ENCODE data around the gene FBXO15.

FBXO15 gene, protein sequence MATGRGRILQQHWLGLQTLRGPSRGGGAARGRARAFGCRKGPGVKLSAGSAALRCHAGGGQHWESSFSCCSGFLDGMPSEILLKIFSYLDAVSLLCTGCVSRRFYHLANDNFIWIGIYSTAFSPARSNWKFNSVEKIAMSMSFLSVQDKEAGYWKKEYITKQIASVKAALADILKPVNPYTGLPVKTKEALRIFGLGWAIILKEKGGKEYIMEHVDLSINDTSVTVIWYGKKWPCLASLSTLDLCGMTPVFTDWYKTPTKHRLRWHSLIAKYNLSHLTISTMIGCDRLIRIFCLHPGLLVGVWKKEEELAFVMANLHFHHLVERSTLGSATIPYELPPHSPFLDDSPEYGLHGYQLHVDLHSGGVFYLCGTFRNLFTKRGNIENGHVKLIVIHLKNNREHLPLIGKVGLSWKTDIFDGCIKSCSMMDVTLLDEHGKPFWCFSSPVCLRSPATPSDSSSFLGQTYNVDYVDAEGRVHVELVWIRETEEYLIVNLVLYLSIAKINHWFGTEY

DNA sequence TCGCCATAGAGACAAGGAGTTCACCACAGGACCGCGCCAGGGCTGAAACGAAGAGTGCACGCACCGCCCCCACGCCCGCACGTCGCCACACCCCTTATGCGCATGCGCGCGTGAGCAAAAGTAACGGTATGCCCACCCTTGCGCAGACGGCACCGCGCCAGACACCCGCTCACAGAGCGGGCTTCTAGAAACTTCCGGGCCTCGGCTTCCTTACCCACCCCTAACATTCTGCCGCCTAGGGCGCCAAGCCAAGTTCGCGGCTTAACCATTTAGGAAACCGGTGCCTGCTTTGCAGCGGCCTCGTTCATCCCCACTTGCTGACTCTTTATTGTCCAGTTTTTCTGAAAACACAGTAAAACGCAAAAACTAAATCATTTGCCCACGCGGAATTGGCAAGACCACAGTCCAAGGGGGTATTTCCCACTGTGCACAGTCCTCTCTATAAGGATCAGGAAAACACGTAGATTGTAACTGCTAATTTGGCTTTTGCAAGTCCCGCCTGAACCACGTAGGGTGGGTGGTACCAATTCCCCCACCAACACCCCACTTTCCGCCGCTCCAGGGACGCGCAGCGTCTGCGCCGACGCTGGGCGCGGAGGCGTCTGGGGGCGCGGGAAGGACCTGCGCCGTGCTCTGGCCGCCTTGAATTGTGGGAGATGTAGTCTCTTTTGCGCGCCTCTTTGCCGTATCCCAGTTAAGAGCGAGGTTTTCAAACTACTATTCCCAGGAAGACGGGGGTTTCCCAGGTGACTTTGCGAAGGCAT lies at the start of gene FBXO15, which contains the start of gene TIMM21:
Gene FBXO15, minus strand, starts transcription at position 56 of the 764 bp plus-strand sequence. Its CDS starts 49 bp downstream, at position 7.
Gene TIMM21, plus strand, starts transcription at position 745 of the 764 bp plus-strand sequence. CDS start 286 bp downstream, outside the sequence.
- FAIRE-seq (peak; percentile 100), DNase-seq (ENCODE audit: insufficient read length, low spot score) (peak; percentile 97)
- TF ChIP-seq, protein P1, sequence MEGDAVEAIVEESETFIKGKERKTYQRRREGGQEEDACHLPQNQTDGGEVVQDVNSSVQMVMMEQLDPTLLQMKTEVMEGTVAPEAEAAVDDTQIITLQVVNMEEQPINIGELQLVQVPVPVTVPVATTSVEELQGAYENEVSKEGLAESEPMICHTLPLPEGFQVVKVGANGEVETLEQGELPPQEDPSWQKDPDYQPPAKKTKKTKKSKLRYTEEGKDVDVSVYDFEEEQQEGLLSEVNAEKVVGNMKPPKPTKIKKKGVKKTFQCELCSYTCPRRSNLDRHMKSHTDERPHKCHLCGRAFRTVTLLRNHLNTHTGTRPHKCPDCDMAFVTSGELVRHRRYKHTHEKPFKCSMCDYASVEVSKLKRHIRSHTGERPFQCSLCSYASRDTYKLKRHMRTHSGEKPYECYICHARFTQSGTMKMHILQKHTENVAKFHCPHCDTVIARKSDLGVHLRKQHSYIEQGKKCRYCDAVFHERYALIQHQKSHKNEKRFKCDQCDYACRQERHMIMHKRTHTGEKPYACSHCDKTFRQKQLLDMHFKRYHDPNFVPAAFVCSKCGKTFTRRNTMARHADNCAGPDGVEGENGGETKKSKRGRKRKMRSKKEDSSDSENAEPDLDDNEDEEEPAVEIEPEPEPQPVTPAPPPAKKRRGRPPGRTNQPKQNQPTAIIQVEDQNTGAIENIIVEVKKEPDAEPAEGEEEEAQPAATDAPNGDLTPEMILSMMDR (IDR thresholded peaks at IDR 0.05; ENCODE audit: insufficient read depth, missing control alignments) = no peak

DNA sequence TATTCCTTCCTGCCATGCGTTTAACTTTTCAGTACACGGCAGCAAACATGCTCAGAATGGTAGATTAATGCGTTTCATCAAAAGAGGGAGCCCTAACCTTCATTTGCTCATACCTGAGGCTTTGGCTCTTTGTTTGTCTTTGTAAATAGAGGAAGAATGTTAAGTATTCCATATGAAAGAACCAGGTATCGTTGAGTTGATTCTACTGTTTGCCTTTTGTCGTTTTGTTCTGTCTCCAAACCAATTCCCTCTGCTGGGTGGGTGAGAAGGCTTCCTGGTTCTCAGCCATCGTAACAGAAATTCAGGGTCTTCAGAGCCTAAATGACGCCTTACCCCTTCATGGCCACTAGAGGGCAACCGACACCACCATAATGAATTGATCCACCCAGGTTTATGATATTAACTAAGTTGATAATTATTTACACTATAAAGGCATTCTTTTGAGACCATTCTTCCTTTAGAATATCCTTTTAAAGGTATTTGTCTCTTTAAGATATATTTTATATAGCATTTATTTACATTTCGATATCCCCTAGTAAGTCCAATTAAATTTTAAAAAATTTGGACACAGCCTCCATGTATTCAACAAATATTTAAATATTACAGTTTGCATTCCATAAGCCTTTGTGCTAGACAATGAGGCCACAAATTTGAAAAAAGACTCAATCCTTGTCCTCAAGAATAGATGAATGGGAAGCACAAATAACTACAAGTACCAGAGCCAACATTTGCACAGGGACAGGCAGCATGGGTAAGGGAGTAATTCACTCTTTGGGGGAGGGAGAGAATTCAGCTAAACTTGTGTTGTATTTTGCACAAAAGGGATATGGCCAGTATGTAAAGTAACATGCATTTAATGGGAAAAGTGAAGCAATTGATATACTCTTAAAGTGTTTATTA lies 48.8 kb upstream of the FBXO15 start:
- DNase-seq (ENCODE audit: insufficient read length, low spot score) = peak; percentile 97
- TF ChIP-seq, protein P1 (IDR thresholded peaks at IDR 0.05; ENCODE audit: insufficient read depth, missing control alignments) = peak; percentile 85

DNA sequence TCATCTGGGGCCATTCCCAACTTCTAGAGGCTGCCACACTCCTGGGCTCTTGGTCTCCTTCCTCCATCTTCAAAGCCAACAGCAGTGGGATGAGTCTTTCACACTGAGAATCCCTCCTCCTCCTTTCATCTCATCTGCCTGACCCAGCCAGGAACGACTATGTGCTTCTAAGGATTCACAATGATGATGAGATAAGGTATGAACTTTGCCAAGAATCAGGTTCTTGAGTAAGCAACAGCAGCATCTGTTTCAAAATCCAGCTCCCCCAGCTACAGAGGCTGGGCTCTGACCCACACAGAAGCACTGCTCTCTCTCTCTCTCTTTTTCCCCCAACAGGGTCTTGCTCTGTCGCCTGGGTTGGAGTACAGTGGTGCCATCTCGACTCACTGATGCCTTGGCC lies 47.1 kb upstream of the FBXO15 start:
- no peak for DNase-seq (ENCODE audit: insufficient read length, low spot score)
- TF ChIP-seq, protein P1 (IDR thresholded peaks at IDR 0.05; ENCODE audit: insufficient read depth, missing control alignments) = no peak
- FAIRE-seq = no peak

More for the DNA sequence above, 48.8 kb upstream of the FBXO15 start:
- FAIRE-seq = peak; percentile 100

DNA sequence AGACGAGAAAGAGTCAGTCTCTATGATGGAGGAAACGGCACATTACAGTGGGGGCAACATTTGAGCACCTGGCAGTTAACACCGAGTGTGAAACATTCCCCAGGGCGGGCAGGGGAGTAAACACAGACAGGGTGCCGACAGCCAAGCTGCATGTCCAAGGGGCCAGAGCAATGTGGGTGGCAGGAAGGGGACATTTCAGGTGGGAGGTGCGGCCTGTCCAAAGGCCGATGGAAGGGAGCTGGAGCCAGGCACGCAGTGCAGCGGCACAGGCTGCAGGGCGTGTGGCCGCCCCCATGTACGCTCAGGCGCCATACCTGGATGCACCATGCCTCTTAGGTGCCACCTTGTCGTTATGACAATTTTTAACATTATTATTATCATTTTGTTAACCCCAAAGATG lies 43.9 kb upstream of the FBXO15 start:
- no peak for FAIRE-seq
- TF ChIP-seq, protein P1 (IDR thresholded peaks at IDR 0.05; ENCODE audit: insufficient read depth, missing control alignments) = no peak
- DNase-seq (ENCODE audit: insufficient read length, low spot score) = no peak

DNA sequence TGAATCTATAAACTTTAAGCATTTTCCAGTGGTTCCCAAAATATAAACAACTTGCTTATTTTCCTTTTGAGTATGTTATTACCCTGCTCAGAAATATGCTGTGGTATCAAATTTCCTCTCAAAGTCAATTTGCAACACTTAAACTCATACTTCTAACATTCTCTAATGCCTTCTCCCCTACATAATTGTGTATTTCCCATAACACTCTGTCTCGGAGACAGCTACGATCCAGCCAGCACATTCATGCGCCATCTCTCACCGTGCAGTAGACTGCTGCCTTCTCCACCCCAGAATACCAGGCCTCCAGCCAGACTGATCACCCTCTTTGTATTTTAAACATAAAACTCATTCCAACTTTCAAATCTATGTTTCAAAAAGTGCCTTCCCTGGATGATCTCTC lies 42.5 kb upstream of the FBXO15 start:
- TF ChIP-seq, protein P1 (IDR thresholded peaks at IDR 0.05; ENCODE audit: insufficient read depth, missing control alignments) = no peak
- DNase-seq (ENCODE audit: insufficient read length, low spot score) = no peak
- FAIRE-seq = peak; percentile 87

DNA sequence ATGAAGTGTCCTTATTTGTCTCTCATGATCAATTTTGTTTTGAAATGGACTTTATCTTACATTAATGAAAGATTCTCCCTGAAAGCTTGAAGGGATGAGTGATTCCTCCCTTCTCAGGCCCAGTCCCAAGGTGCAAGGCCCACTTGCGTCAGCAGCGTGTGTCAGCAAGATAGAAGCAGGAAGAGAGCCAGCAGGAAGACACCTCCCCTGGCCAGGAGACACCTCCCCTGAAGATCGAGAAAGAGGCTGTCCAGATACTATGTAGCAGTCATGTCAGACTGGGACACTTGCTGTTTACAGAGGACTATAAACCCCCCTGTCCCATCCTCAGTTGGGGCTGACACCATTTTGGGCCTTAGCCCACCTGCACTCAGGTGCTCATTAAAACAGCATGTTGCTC lies 39.0 kb upstream of the FBXO15 start:
- DNase-seq (ENCODE audit: insufficient read length, low spot score) (no peak), FAIRE-seq (peak; percentile 93)
- TF ChIP-seq, protein P1 (IDR thresholded peaks at IDR 0.05; ENCODE audit: insufficient read depth, missing control alignments) = no peak

Measured in D721Med (cell line).